ENCODE results near the gene LLGL1. TPM values are rescaled to one million over a fixed set of nuclear protein-coding genes. Genes with fewer than 3 reads are reported as not detected.

Gene LLGL1
- total RNA-seq, 1 experiment from 2014 or later: 65.0 TPM

GRCh38 chr17:18237461-18237860, 12.0 kb downstream of the LLGL1 start:
- peaks cover 20 to 78% (median 73%) of the 10 kb centered on the region in 3 experiments for H3K36me3 Mint-ChIP-seq (ENCODE audit: insufficient read depth in 1 of 3, low read depth in 3 of 3)
- Histone ChIP-seq H3K18ac (ENCODE audit: insufficient read length, low read depth, low read length) (no peak overlapping the region), H4K8ac (replicated peaks; ENCODE audit: insufficient read length, low read depth, low read length) (no peak overlapping the region), H2BK120ac (ENCODE audit: low read depth, low read length, poor library complexity, severe bottlenecking) (no peak overlapping the region), H2BK15ac (ENCODE audit: low read depth, low read length) (no peak overlapping the region), H2BK5ac (ENCODE audit: insufficient read length, low read length) (no peak overlapping the region), H4K5ac (ENCODE audit: insufficient read length, low read depth, low read length) (no peak overlapping the region), H3K56ac (ENCODE audit: insufficient read length, low read depth, low read length) (no peak overlapping the region), H4K91ac (ENCODE audit: insufficient read length, low read depth, low read length) (no peak overlapping the region), H4K20me1 (ENCODE audit: control insufficient read depth, insufficient read depth, insufficient read length) (no peaks in the 10 kb centered on the region), H3K4me2 (ENCODE audit: insufficient read depth, insufficient read length, low read length) (no peak overlapping the region), H3K79me2 (ENCODE audit: insufficient read depth, low read length) (no peaks in the 10 kb centered on the region), H3K4ac (ENCODE audit: low read depth, low read length) (no peak overlapping the region), H2AK5ac (ENCODE audit: insufficient read length, low read length) (no peak overlapping the region), H3K9me3 (ENCODE audit: control insufficient read depth, low read depth, low read length) (no peaks in the 10 kb centered on the region), H3K27ac (ENCODE audit: insufficient read length, low read depth, low read length) (no peak overlapping the region), H3K4me1 (ENCODE audit: insufficient read depth, low read length) (no peaks in the 10 kb centered on the region), H3K23ac (ENCODE audit: insufficient read length, low read depth, low read length) (no peak overlapping the region), H3T11ph (ENCODE audit: low read length) (no peak overlapping the region), H3K14ac (ENCODE audit: insufficient read depth, low read length) (no peak overlapping the region; the same call in 1 of the 2 replicates), H3K79me1 (ENCODE audit: insufficient read depth, low read depth, low read length, poor library complexity, severe bottlenecking) (no peaks in the 10 kb centered on the region), H2BK12ac (ENCODE audit: insufficient read length, low read depth, low read length) (no peak overlapping the region), H3K9ac (ENCODE audit: extremely low read depth, insufficient read length, low read length) (no peak overlapping the region), H2BK20ac (ENCODE audit: low read depth, low read length, poor library complexity, severe bottlenecking) (no peak overlapping the region), H3K23me2 (ENCODE audit: insufficient read length, low read depth, low read length, poor library complexity, severe bottlenecking) (no peaks in the 10 kb centered on the region), H2AFZ (ENCODE audit: low read length) (no peak overlapping the region), H3K27me3 (ENCODE audit: insufficient read depth, low read length) (no peaks in the 10 kb centered on the region)
- WGBS (ENCODE audit: extremely low coverage, insufficient read length, low lambda C conversion rate): no CpG with 5 or more reads among the region's 20 CpGs
- no peak overlapping the region for H3K4me3 Mint-ChIP-seq
- H3K27me3 Mint-ChIP-seq (ENCODE audit: low read depth): no peaks in the 10 kb centered on the region
- TF ChIP-seq, protein P1, sequence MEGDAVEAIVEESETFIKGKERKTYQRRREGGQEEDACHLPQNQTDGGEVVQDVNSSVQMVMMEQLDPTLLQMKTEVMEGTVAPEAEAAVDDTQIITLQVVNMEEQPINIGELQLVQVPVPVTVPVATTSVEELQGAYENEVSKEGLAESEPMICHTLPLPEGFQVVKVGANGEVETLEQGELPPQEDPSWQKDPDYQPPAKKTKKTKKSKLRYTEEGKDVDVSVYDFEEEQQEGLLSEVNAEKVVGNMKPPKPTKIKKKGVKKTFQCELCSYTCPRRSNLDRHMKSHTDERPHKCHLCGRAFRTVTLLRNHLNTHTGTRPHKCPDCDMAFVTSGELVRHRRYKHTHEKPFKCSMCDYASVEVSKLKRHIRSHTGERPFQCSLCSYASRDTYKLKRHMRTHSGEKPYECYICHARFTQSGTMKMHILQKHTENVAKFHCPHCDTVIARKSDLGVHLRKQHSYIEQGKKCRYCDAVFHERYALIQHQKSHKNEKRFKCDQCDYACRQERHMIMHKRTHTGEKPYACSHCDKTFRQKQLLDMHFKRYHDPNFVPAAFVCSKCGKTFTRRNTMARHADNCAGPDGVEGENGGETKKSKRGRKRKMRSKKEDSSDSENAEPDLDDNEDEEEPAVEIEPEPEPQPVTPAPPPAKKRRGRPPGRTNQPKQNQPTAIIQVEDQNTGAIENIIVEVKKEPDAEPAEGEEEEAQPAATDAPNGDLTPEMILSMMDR (conservative IDR thresholded peaks at IDR 0.05): no peak
- no peak for DNase-seq
- H3K27ac Mint-ChIP-seq: no peak overlapping the region
- no peaks in the 10 kb centered on the region for H3K4me1 Mint-ChIP-seq
- no peaks in the 10 kb centered on the region for H3K9me3 Mint-ChIP-seq

All from H9 (cell line).